Measurements from ENCODE around the gene REEP5. TPM values are rescaled to one million over a fixed set of nuclear protein-coding genes. Genes with fewer than 3 reads are reported as not detected.

The REEP5 gene
- total RNA-seq, 1 experiment from 2014 or later: 46.2 TPM

DNA sequence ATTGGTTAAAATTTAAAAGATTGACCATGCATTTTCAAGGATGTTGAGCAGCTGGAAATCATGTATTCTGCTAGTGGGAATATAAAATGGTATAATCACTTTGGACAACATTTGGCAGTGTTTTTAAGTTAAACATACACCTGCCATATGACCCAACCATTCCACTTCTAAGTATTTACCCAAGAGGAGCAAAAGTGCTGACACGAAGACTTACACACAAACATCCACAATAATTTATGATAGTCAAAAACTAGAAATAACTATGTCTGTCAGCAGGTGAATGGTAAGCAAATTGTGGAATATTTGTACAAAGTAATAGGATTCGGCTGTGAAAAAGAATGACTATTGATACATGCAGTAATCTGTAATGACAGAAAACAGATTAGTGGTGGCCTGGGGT, 91.6 kb downstream of the REEP5 start:
- TF ChIP-seq, protein P1, sequence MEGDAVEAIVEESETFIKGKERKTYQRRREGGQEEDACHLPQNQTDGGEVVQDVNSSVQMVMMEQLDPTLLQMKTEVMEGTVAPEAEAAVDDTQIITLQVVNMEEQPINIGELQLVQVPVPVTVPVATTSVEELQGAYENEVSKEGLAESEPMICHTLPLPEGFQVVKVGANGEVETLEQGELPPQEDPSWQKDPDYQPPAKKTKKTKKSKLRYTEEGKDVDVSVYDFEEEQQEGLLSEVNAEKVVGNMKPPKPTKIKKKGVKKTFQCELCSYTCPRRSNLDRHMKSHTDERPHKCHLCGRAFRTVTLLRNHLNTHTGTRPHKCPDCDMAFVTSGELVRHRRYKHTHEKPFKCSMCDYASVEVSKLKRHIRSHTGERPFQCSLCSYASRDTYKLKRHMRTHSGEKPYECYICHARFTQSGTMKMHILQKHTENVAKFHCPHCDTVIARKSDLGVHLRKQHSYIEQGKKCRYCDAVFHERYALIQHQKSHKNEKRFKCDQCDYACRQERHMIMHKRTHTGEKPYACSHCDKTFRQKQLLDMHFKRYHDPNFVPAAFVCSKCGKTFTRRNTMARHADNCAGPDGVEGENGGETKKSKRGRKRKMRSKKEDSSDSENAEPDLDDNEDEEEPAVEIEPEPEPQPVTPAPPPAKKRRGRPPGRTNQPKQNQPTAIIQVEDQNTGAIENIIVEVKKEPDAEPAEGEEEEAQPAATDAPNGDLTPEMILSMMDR (conservative IDR thresholded peaks at IDR 0.05): no peak
- Mint-ChIP-seq H3K4me1 (peaks cover 9 to 12% of the 10 kb centered on the region in 2 experiments), H3K9me3 (no peaks in the 10 kb centered on the region), H3K27ac (no peak overlapping the region), H3K4me3 (no peak overlapping the region), H3K36me3 (ENCODE audit: insufficient read depth in 1 of 3, low read depth in 3 of 3) (peaks cover 19 to 42% (median 37%) of the 10 kb centered on the region in 3 experiments; a peak in 6 of 7 replicates), H3K27me3 (ENCODE audit: low read depth) (no peaks in the 10 kb centered on the region)
- Histone ChIP-seq H2BK120ac (ENCODE audit: low read depth, low read length, poor library complexity, severe bottlenecking) (no peak overlapping the region), H3K23me2 (ENCODE audit: insufficient read length, low read depth, low read length, poor library complexity, severe bottlenecking) (no peaks in the 10 kb centered on the region), H2BK15ac (ENCODE audit: low read depth, low read length) (no peak overlapping the region), H2AK5ac (ENCODE audit: insufficient read length, low read length) (no peak overlapping the region), H3K79me1 (ENCODE audit: insufficient read depth, low read depth, low read length, poor library complexity, severe bottlenecking) (no peaks in the 10 kb centered on the region), H3K4me2 (ENCODE audit: insufficient read depth, insufficient read length, low read length) (no peak overlapping the region), H3K9me3 (ENCODE audit: control insufficient read depth, low read depth, low read length) (no peaks in the 10 kb centered on the region), H3K56ac (ENCODE audit: insufficient read length, low read depth, low read length) (no peak overlapping the region), H3K14ac (ENCODE audit: insufficient read depth, low read length) (no peak overlapping the region), H4K91ac (ENCODE audit: insufficient read length, low read depth, low read length) (no peak overlapping the region), H2AFZ (ENCODE audit: low read length) (no peak overlapping the region), H2BK12ac (ENCODE audit: insufficient read length, low read depth, low read length) (no peak overlapping the region), H3K4me1 (ENCODE audit: insufficient read depth, low read length) (peaks cover under 1% of the 10 kb centered on the region; the same call in 1 of the 2 replicates), H3K79me2 (ENCODE audit: insufficient read depth, low read length) (no peaks in the 10 kb centered on the region), H2BK20ac (ENCODE audit: low read depth, low read length, poor library complexity, severe bottlenecking) (no peak overlapping the region), H3K18ac (ENCODE audit: insufficient read length, low read depth, low read length) (no peak overlapping the region), H3K27me3 (ENCODE audit: insufficient read depth, low read length) (no peaks in the 10 kb centered on the region), H3K4ac (ENCODE audit: low read depth, low read length) (no peak overlapping the region), H3K23ac (ENCODE audit: insufficient read length, low read depth, low read length) (no peak overlapping the region), H3K27ac (ENCODE audit: insufficient read length, low read depth, low read length) (no peak overlapping the region), H4K8ac (replicated peaks; ENCODE audit: insufficient read length, low read depth, low read length) (no peak overlapping the region), H3K9ac (ENCODE audit: extremely low read depth, insufficient read length, low read length) (no peak overlapping the region), H4K20me1 (ENCODE audit: control insufficient read depth, insufficient read depth, insufficient read length) (no peaks in the 10 kb centered on the region), H3T11ph (ENCODE audit: low read length) (no peak overlapping the region), H4K5ac (ENCODE audit: insufficient read length, low read depth, low read length) (no peak overlapping the region), H2BK5ac (ENCODE audit: insufficient read length, low read length) (no peak overlapping the region)
- no peak for DNase-seq
- WGBS (ENCODE audit: extremely low coverage, insufficient read length, low lambda C conversion rate): no CpG with 5 or more reads among the region's 2 CpGs

Other genes starting within 250 kb of the REEP5 start
- gene APC, start 184.3 kb downstream of the REEP5 start, total RNA-seq (2021): 28.1 and 29.3 TPM in 2 replicates
- gene SRP19, start 60.9 kb downstream of the REEP5 start, total RNA-seq (2021): 78.9 and 82.5 TPM in 2 replicates
- 164 and 176 TPM in 2 replicates for gene DCP2, start 54.6 kb upstream of the REEP5 start, total RNA-seq (2021)